HFFc6 (cell line): ENCODE results near the gene RHOJ. TPM values are rescaled to one million over a fixed set of nuclear protein-coding genes. Genes with fewer than 3 reads are reported as not detected.

Experiments used
- DNase-seq: peaks from one replicate; pipeline ENCODE4 v3.0.0-alpha.2; 2018
- H3K27ac Mint-ChIP-seq: 2 replicates; pipeline ENCODE4 v1.8.0; 2020; ENCODE audit warnings: mild to moderate bottlenecking, mixed read lengths
- H3K27me3 Mint-ChIP-seq: 2 replicates; pipeline ENCODE4 v1.8.0; 2021; ENCODE audit warnings: mild to moderate bottlenecking, moderate library complexity, mixed read lengths; ENCODE audit not compliant: insufficient read depth
- H3K36me3 Mint-ChIP-seq: 2 replicates; pipeline ENCODE4 v1.8.0; 2021; ENCODE audit warnings: low read depth, mixed read lengths
- H3K4me1 Mint-ChIP-seq: 2 replicates; pipeline ENCODE4 v1.8.0; 2020; ENCODE audit warnings: low read depth, mixed read lengths
- H3K4me3 Mint-ChIP-seq: 2 replicates; pipeline ENCODE4 v1.8.0; 2020; ENCODE audit warnings: mild to moderate bottlenecking, moderate library complexity, mixed read lengths
- H3K9me3 Mint-ChIP-seq: 2 replicates; pipeline ENCODE4 v1.8.0; 2020; ENCODE audit warnings: mild to moderate bottlenecking, mixed read lengths
- CTCF ChIP-seq: fragments of 200-600 bp; sonication (generic); IDR thresholded peaks from 2 replicates; pipeline ENCODE4 v1.5.0; 2021; ENCODE audit warnings: antibody characterized with exemption, mild to moderate bottlenecking
- total RNA-seq, 6 experiments: library from RNA; stranded (reverse); fragmentation: NEBNext Ultra II Directional; extraction: Animal tissue kit (Norgen Biotek cat#: 25700); gene quantifications; 2 replicates in 1 of 6; 3 replicates in 5 of 6; pipeline ENCODE4 v1.2.3, GENCODE V29; 2021

The RHOJ gene
- total RNA-seq, 6 experiments from 2014 or later = 6.1 to 8.3 (median 7.1) TPM

- TF ChIP-seq CTCF = no peak
- H3K4me3 Mint-ChIP-seq = no peak overlapping the region
- no peak for DNase-seq
- no peaks in the 10 kb centered on the region for H3K36me3 Mint-ChIP-seq
- peaks cover 5% of the 10 kb centered on the region; the same call in 1 of the 2 replicates for H3K4me1 Mint-ChIP-seq
- H3K9me3 Mint-ChIP-seq = no peaks in the 10 kb centered on the region
- H3K27me3 Mint-ChIP-seq = no peaks in the 10 kb centered on the region; the same call in 1 of the 2 replicates
- H3K27ac Mint-ChIP-seq = no peak overlapping the region
Observed at GRCh38 chr14:63229330-63230059, 25.3 kb downstream of the RHOJ start.

GRCh38 chr14:63231766-63232165, 27.5 kb downstream of the RHOJ start:
- DNase-seq = no peak
- Mint-ChIP-seq H3K4me1 (peaks cover 5% of the 10 kb centered on the region; the same call in 1 of the 2 replicates), H3K27me3 (no peaks in the 10 kb centered on the region; the same call in 1 of the 2 replicates), H3K36me3 (0 out of 2 replicates have a peak, but pooled peaks cover 4% of the 10 kb centered on the region), H3K9me3 (no peaks in the 10 kb centered on the region), H3K4me3 (no peak overlapping the region), H3K27ac (no peak overlapping the region)
- no peak for TF ChIP-seq CTCF

GRCh38 chr14:63237791-63238190, 33.5 kb downstream of the RHOJ start:
- Mint-ChIP-seq H3K4me1 (no peaks in the 10 kb centered on the region; the same call in 1 of the 2 replicates), H3K36me3 (0 out of 2 replicates have a peak, but pooled peaks cover 4% of the 10 kb centered on the region), H3K27me3 (no peaks in the 10 kb centered on the region; the same call in 1 of the 2 replicates), H3K27ac (no peak overlapping the region), H3K9me3 (no peaks in the 10 kb centered on the region), H3K4me3 (no peak overlapping the region)
- no peak for DNase-seq
- TF ChIP-seq CTCF = no peak

GRCh38 chr14:63240221-63240620, 36.0 kb downstream of the RHOJ start:
- Mint-ChIP-seq H3K9me3 (no peaks in the 10 kb centered on the region), H3K27ac (no peak overlapping the region), H3K4me3 (no peak overlapping the region), H3K4me1 (no peaks in the 10 kb centered on the region; the same call in 1 of the 2 replicates), H3K36me3 (0 out of 2 replicates have a peak, but pooled peaks cover 4% of the 10 kb centered on the region), H3K27me3 (no peaks in the 10 kb centered on the region; the same call in 1 of the 2 replicates)
- DNase-seq = no peak
- TF ChIP-seq CTCF = no peak

GRCh38 chr14:63241096-63241495, 36.9 kb downstream of the RHOJ start:
- TF ChIP-seq CTCF = no peak
- Mint-ChIP-seq H3K27ac (no peak overlapping the region), H3K36me3 (0 out of 2 replicates have a peak, but pooled peaks cover 3% of the 10 kb centered on the region), H3K4me1 (no peaks in the 10 kb centered on the region; the same call in 1 of the 2 replicates), H3K4me3 (no peak overlapping the region), H3K9me3 (no peaks in the 10 kb centered on the region), H3K27me3 (no peaks in the 10 kb centered on the region; the same call in 1 of the 2 replicates)
- DNase-seq = no peak
